DOHH2 (cell line): ENCODE results near the gene MRPL41.
"Not testable (repeated sequence)": the region's sequence is repeated elsewhere in the genome, so short reads cannot be mapped to it uniquely, and the experiment has no call there.

Source experiments
- H3F3A ChIP-seq: fragments of 200-600 bp; sonication (generic), shearing (Covaris generic); 2 replicates; pipeline ENCODE4 v1.6.0; 2016; ENCODE audit warnings: antibody characterized with exemption, mild to moderate bottlenecking; ENCODE audit not compliant: control insufficient read depth, insufficient read depth
- H3K27ac ChIP-seq: fragments of 200-600 bp; sonication (generic); 2 replicates; pipeline ENCODE4 v1.5.1; 2014; ENCODE audit warnings: low read depth, mild to moderate bottlenecking, low read length, moderate library complexity
- H3K27me3 ChIP-seq: fragments of 200-600 bp; sonication (generic); 2 replicates; pipeline ENCODE4 v1.6.1; 2014; ENCODE audit warnings: mild to moderate bottlenecking, low read length, mixed read lengths; ENCODE audit not compliant: control insufficient read depth
- H3K36me3 ChIP-seq: fragments of 200-600 bp; sonication (generic); 2 replicates; pipeline ENCODE4 v1.6.1; 2014; ENCODE audit warnings: mild to moderate bottlenecking, low read length, moderate library complexity, mixed read lengths; ENCODE audit not compliant: control insufficient read depth
- H3K4me1 ChIP-seq: fragments of 200-600 bp; sonication (generic); 2 replicates; pipeline ENCODE4 v1.6.1; 2014; ENCODE audit warnings: mild to moderate bottlenecking, low read length, mixed read lengths; ENCODE audit not compliant: control insufficient read depth
- H3K4me2 ChIP-seq: fragments of 200-600 bp; sonication (generic); 2 replicates; pipeline ENCODE4 v1.6.0; 2014; ENCODE audit warnings: mild to moderate bottlenecking, low read length, moderate library complexity
- H3K4me3 ChIP-seq: fragments of 200-600 bp; sonication (generic); 2 replicates; pipeline ENCODE4 v1.5.1; 2014; ENCODE audit warnings: mild to moderate bottlenecking, low read length, mixed read lengths
- H3K79me2 ChIP-seq: fragments of 200-600 bp; sonication (generic); 2 replicates; pipeline ENCODE4 v1.6.1; 2014; ENCODE audit warnings: mild to moderate bottlenecking, low read length, mixed read lengths; ENCODE audit not compliant: control insufficient read depth
- H3K9me2 ChIP-seq: fragments of 200-600 bp; sonication (generic); replicated peaks from 2 replicates; pipeline ENCODE4 v1.6.1; 2014; ENCODE audit warnings: mild to moderate bottlenecking, low read length, mixed read lengths; ENCODE audit not compliant: control insufficient read depth
- H3K9me3 ChIP-seq: fragments of 200-600 bp; sonication (generic); 2 replicates; pipeline ENCODE4 v1.6.1; 2014; ENCODE audit warnings: antibody characterized with exemption, low read length, mixed read lengths; ENCODE audit not compliant: control insufficient read depth, insufficient read depth
- H4K20me1 ChIP-seq: fragments of 200-600 bp; sonication (generic); 2 replicates; pipeline ENCODE4 v1.6.0; 2014; ENCODE audit warnings: low read depth, mild to moderate bottlenecking, antibody characterized with exemption, low read length, moderate library complexity; ENCODE audit not compliant: control insufficient read depth, insufficient read depth
- CTCF ChIP-seq: fragments of 200-600 bp; sonication (generic); IDR thresholded peaks from one replicate; pipeline ENCODE4 v1.5.1; 2014; ENCODE audit warnings: antibody characterized with exemption, mild to moderate bottlenecking, low read depth, low read length; ENCODE audit not compliant: poor library complexity, severe bottlenecking
- EZH2phosphoT487 ChIP-seq: fragments of 200-600 bp; sonication (generic); IDR thresholded peaks from 2 replicates; pipeline ENCODE4 v1.6.1; 2017; ENCODE audit warnings: borderline replicate concordance, mild to moderate bottlenecking, antibody characterized with exemption, low read length, moderate library complexity, mixed read lengths

MRPL41 gene

GRCh38 chr9:137590469-137591383, 39.0 kb downstream of the MRPL41 start, which contains the start of gene ZMYND19:
ZMYND19 (minus strand) TSS chr9:137590512; CDS start chr9:137590263, 249 bp downstream.
- peaks cover 41% of the 10 kb centered on the region for H3K36me3 ChIP-seq
- peak within 1 kb of the TSS; percentile 90 for H3K4me3 ChIP-seq
- H3K4me1 ChIP-seq = peaks cover 21% of the 10 kb centered on the region
- no peaks in the 10 kb centered on the region for H3K27me3 ChIP-seq
- H3K79me2 ChIP-seq = peaks cover 43% of the 10 kb centered on the region
- no peaks in the 10 kb centered on the region for H3K9me3 ChIP-seq
- no peaks in the 10 kb centered on the region for H3K9me2 ChIP-seq
- H3K4me2 ChIP-seq = peak within 1 kb of the TSS; percentile 94
- no peaks in the 10 kb centered on the region for H3F3A ChIP-seq
- peaks cover 8% of the 10 kb centered on the region; the same call in 1 of the 2 replicates for H4K20me1 ChIP-seq
- TF ChIP-seq CTCF (no peak), EZH2phosphoT487 (no peak)
- 0 out of 2 replicates have a peak within 1 kb of the TSS, but pooled peaks have one; percentile 16 for H3K27ac ChIP-seq

DNA sequence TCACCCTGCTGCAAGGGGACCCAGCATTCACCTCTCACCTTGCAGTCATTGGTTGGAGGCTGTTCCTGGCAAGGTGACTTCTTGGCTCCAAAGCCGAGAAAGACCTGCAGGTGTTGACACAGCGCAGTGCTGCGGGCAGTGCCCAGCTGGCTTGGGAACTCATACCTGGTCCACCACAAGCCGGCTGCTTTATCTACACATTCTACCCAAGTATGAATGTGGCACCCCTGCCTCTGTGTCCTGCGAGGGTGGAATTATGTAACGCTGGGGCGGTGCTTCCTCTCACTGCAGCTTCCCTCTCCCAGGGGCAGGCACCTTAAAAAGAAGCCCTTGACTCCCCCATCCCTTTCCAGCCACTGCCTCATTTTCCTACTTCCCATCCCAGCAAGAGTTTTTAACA, 41.1 kb downstream of the MRPL41 start:
- Histone ChIP-seq H3K79me2 (peaks cover 27% of the 10 kb centered on the region), H3K36me3 (peaks cover 21% of the 10 kb centered on the region), H3K9me3 (no peaks in the 10 kb centered on the region), H3K4me3 (no peak overlapping the region), H3K9me2 (no peaks in the 10 kb centered on the region), H3K4me2 (no peak overlapping the region), H3K4me1 (peaks cover 21% of the 10 kb centered on the region), H3F3A (no peaks in the 10 kb centered on the region), H3K27me3 (no peaks in the 10 kb centered on the region), H3K27ac (no peak overlapping the region), H4K20me1 (peaks cover 8% of the 10 kb centered on the region; the same call in 1 of the 2 replicates)
- TF ChIP-seq CTCF (no peak), EZH2phosphoT487 (no peak)

DNA sequence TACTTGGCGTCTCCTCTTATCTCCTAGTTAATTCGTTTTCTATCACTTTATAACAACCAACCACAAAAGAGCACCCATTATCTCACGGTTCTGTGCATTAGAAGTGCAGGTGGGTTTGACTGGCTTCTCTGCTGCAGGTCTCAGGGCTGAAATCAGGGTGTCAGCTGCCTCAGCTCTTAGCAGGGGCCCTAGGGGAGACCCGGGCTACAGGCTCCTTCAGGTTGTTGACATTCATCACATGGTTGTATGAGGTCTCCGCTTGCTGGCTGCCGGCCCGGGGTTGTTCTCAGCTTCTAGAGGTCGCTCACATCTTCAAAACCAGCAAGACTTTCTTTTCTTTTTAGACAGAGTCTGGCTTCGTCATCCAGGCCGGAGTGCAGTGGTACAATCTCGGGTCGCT, 41.5 kb downstream of the MRPL41 start:
- H3K79me2 ChIP-seq = peaks cover 23% of the 10 kb centered on the region
- H3F3A ChIP-seq = peaks cover 1% of the 10 kb centered on the region; the same call in 1 of the 2 replicates
- H4K20me1 ChIP-seq = peaks cover 8% of the 10 kb centered on the region; the same call in 1 of the 2 replicates
- H3K27me3 ChIP-seq = no peaks in the 10 kb centered on the region
- H3K27ac ChIP-seq = no peak overlapping the region
- no peak overlapping the region for H3K4me3 ChIP-seq
- H3K4me1 ChIP-seq = peaks cover 21% of the 10 kb centered on the region
- no peak for TF ChIP-seq CTCF
- TF ChIP-seq EZH2phosphoT487 = no peak
- peaks cover 17% of the 10 kb centered on the region for H3K36me3 ChIP-seq
- no peak overlapping the region for H3K4me2 ChIP-seq
- no peaks in the 10 kb centered on the region for H3K9me3 ChIP-seq
- no peaks in the 10 kb centered on the region for H3K9me2 ChIP-seq

DNA sequence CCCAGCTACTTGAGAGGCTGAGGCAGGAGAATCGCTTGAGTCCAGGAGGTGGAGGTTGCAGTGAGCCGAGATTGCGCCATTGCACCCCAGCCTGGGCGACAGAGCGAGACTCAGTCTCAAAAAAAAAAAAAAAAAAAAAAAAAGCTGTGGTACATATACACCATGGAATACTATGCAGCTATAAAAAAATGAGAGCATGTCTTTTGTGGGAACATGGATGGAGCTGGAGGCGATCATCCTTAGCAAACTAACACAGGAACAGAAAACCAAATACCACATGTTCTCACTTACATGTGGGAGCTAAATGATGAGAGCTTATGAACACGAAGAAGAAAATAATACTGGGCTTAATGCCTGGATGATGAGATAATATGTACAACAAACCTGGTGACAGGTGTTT, 44.9 kb downstream of the MRPL41 start:
- not testable (repeated sequence) for H3K36me3 ChIP-seq, H3K27ac ChIP-seq, H4K20me1 ChIP-seq, H3K4me2 ChIP-seq, H3K4me1 ChIP-seq, H3F3A ChIP-seq, H3K27me3 ChIP-seq, H3K9me3 ChIP-seq, H3K4me3 ChIP-seq, H3K79me2 ChIP-seq, H3K9me2 ChIP-seq
